ENCODE measurements around the gene COMT. TPM values are rescaled to one million over a fixed set of nuclear protein-coding genes. Genes with fewer than 3 reads are reported as not detected.
A peak's percentile ranks its signal among the peaks of the same experiment; 100 is the strongest.

COMT gene
- polyA plus RNA-seq, 1 experiment: 332 TPM

GRCh38 chr22:19970031-19970478 is 28.5 kb downstream of the COMT start:
- H3K27me3 ChIP-seq (ENCODE audit: control insufficient read depth, insufficient read depth, low read length): no peaks in the 10 kb centered on the region
- CTCF ChIA-PET: interaction anchor here (0.6 to 7.2 kb wide), 11 partner anchors 8 to 163 kb away, joined by 3 to 97 read pairs (median 5); partner anchors contain the start of gene RANBP1
- POLR2A ChIA-PET: no interaction called here
- TF ChIP-seq, protein P1, sequence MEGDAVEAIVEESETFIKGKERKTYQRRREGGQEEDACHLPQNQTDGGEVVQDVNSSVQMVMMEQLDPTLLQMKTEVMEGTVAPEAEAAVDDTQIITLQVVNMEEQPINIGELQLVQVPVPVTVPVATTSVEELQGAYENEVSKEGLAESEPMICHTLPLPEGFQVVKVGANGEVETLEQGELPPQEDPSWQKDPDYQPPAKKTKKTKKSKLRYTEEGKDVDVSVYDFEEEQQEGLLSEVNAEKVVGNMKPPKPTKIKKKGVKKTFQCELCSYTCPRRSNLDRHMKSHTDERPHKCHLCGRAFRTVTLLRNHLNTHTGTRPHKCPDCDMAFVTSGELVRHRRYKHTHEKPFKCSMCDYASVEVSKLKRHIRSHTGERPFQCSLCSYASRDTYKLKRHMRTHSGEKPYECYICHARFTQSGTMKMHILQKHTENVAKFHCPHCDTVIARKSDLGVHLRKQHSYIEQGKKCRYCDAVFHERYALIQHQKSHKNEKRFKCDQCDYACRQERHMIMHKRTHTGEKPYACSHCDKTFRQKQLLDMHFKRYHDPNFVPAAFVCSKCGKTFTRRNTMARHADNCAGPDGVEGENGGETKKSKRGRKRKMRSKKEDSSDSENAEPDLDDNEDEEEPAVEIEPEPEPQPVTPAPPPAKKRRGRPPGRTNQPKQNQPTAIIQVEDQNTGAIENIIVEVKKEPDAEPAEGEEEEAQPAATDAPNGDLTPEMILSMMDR (IDR thresholded peaks at IDR 0.05; ENCODE audit: insufficient read depth, low read depth, low read length): no peak
- DNase-seq (ENCODE audit: low read depth): no peak
- peaks cover 27% of the 10 kb centered on the region for H3K36me3 ChIP-seq (ENCODE audit: control insufficient read depth, insufficient read depth, low read length)
- H3K4me3 ChIP-seq (ENCODE audit: low read depth, low read length): no peak overlapping the region

GRCh38 chr22:19970479-19971275 is 29.1 kb downstream of the COMT start:
- peaks cover 26% of the 10 kb centered on the region for H3K36me3 ChIP-seq (ENCODE audit: control insufficient read depth, insufficient read depth, low read length)
- H3K27me3 ChIP-seq (ENCODE audit: control insufficient read depth, insufficient read depth, low read length): no peaks in the 10 kb centered on the region
- TF ChIP-seq, protein P1 (IDR thresholded peaks at IDR 0.05; ENCODE audit: insufficient read depth, low read depth, low read length): peak; percentile 97
- ChIA-PET CTCF (interaction anchor here (0.7 to 7.2 kb wide), 12 partner anchors 8 to 145 kb away, joined by 3 to 97 read pairs (median 5); partner anchors contain the start of gene RANBP1), POLR2A (no interaction called here)
- DNase-seq (ENCODE audit: low read depth): no peak
- no peak overlapping the region for H3K4me3 ChIP-seq (ENCODE audit: low read depth, low read length)

DNA sequence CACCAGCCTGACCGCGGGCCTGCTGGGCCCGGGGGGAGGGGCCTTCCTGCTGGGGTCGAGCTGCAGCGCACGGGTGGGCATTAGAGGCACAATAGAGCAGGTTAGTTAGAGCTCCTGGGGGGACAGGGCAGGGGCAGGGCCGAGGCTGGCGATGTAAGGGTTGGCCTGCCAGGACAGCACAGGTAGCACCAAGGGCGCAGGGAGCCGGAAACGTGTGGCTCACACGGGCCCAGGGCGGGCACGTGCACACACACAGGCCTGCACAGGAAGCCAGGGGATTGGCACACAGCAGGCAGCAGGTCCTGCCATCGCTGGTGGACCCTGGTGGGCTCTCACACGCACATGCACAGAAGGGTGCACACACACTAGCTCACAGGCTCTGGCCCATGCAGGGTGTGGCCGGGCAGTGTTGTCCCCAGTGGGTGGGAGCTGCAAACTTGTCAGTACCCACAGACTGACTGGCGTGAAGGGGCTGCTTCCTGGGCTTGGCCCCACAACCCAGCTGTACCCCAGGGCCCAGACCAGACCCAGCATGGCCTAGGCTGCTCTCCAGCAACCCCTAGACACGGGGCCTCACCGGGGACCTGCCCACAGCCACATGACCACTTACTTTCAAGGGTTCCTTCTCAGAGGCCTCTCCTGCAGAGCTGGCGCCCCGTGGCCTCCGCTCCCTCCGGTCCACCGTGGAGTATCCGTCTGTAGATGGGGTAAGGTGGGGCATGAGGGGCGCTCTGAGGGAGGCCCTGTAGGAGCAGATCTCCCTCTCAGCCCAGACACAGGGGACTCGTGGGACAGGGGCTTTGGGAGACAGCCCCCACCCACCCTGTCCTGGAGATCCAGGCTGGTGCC is 29.9 kb downstream of the COMT start:
- POLR2A ChIA-PET: no interaction called here
- no peaks in the 10 kb centered on the region for H3K27me3 ChIP-seq (ENCODE audit: control insufficient read depth, insufficient read depth, low read length)
- DNase-seq (ENCODE audit: low read depth): no peak
- H3K4me3 ChIP-seq (ENCODE audit: low read depth, low read length): no peak overlapping the region
- CTCF ChIA-PET: interaction anchor here (0.7 to 7.2 kb wide), 8 partner anchors 9 to 104 kb away, joined by 3 to 97 read pairs (median 6); no protein-coding TSS in a partner anchor
- H3K36me3 ChIP-seq (ENCODE audit: control insufficient read depth, insufficient read depth, low read length): peaks cover 26% of the 10 kb centered on the region
- TF ChIP-seq, protein P1 (IDR thresholded peaks at IDR 0.05; ENCODE audit: insufficient read depth, low read depth, low read length): no peak

GRCh38 chr22:19972251-19972650 is 30.7 kb downstream of the COMT start:
- TF ChIP-seq, protein P1 (IDR thresholded peaks at IDR 0.05; ENCODE audit: insufficient read depth, low read depth, low read length): no peak
- ChIA-PET CTCF (interaction anchor here (1.0 to 7.2 kb wide), 4 partner anchors 13 to 175 kb away, joined by 3 to 97 read pairs (median 4); no protein-coding TSS in a partner anchor), POLR2A (no interaction called here)
- DNase-seq (ENCODE audit: low read depth): no peak
- Histone ChIP-seq H3K27me3 (ENCODE audit: control insufficient read depth, insufficient read depth, low read length) (no peaks in the 10 kb centered on the region), H3K36me3 (ENCODE audit: control insufficient read depth, insufficient read depth, low read length) (peaks cover 24% of the 10 kb centered on the region), H3K4me3 (ENCODE audit: low read depth, low read length) (no peak overlapping the region)

All from BJ (cell line).